K562 (cell line): Measurements from ENCODE around the gene CEP78. TPM values are rescaled to one million over a fixed set of nuclear protein-coding genes. Genes with fewer than 3 reads are reported as not detected.

ENCODE experiments used
- FOXA1 ChIP-seq: fragments of 450-650 bp; IDR thresholded peaks from 2 replicates; pipeline ENCODE4 v1.6.1; 2016; ENCODE audit warnings: mild to moderate bottlenecking, borderline replicate concordance
- NRF1 ChIP-seq, 2 experiments: fragments of 450-650 bp; IDR thresholded peaks in 1 of 2; conservative IDR thresholded peaks in 1 of 2; 2 replicates each; pipeline ENCODE4 v1.6.1; 2014; ENCODE audit warnings: mild to moderate bottlenecking in 2 of 2
- TAF9B ChIP-seq: fragments of 450-650 bp; IDR thresholded peaks from 2 replicates; pipeline ENCODE4 v1.6.1; 2018; ENCODE audit warnings: mild to moderate bottlenecking; ENCODE audit not compliant: partially characterized antibody
- ZBTB49 ChIP-seq: sonication (generic); formaldehyde crosslinking; IDR thresholded peaks from 2 replicates; pipeline ENCODE4 v1.8.0; 2022; ENCODE audit warnings: missing genetic modification reagents, mild to moderate bottlenecking, borderline replicate concordance
- ZNF449 ChIP-seq: fragments of 250-450 bp; sonication (Bioruptor Pico); IDR thresholded peaks from 2 replicates; pipeline ENCODE4 v1.8.0; 2022; ENCODE audit warnings: moderate library complexity, mild to moderate bottlenecking, inconsistent platforms
- polyA plus RNA-seq, 8 experiments: library from polyadenylated mRNA; depleted of rRNA in 4 of 8; stranded (reverse) in 5 of 8; unstranded in 3 of 8; fragments of >200 nt; fragmentation: Nextera tagmentation in 2 of 8; fragmentation: Illumina TruSeq in 1 of 8; extraction: Ambion mirVana in 2 of 8; extraction: Trizol in 1 of 8; gene quantifications; 2 replicates each; pipeline versions ENCODE4 v1.2.1 to v1.2.3, GENCODE V29; 2011 to 2014; ENCODE audit warnings: inconsistent platforms in 1 of 8, missing spikeins in 1 of 8
- total RNA-seq, 7 experiments: library from RNA; depleted of rRNA in 6 of 7; stranded (reverse); fragments of >200 nt in 6 of 7; fragmentation: Illumina TruSeq in 2 of 7; extraction: Trizol in 2 of 7; gene quantifications; 2 replicates each; pipeline versions ENCODE4 v1.2.1 to v1.2.3, GENCODE V29; 2011 to 2021; ENCODE audit warnings: low replicate concordance in 1 of 7
- TF ChIP-seq, protein P1 (sequence below): conservative IDR thresholded peaks from 2 replicates; pipeline ENCODE4 v1.6.1; 2011; ENCODE audit warnings: low read depth, mild to moderate bottlenecking, low read length; ENCODE audit not compliant: control insufficient read depth
- TF ChIP-seq, protein P2 (sequence below): fragments of 150-350 bp; IDR thresholded peaks from 2 replicates; pipeline ENCODE4 v1.6.1; 2014; ENCODE audit warnings: low read depth, mild to moderate bottlenecking, low read length, borderline replicate concordance

Gene CEP78
- total and polyA plus RNA-seq, 9 of the 15 experiments (the other 6 are each of a cell fraction or from before 2014, with no cell fraction given) = 3.5 to 26.0 (median 21.5) TPM

- TF ChIP-seq FOXA1 = no peak
- TF ChIP-seq ZBTB49 = no peak
- no peak for TF ChIP-seq NRF1 (conservative IDR thresholded peaks at IDR 0.05 in 1 of 2, IDR thresholded peaks at IDR 0.05 in 1 of 2)
- TF ChIP-seq, protein P1, sequence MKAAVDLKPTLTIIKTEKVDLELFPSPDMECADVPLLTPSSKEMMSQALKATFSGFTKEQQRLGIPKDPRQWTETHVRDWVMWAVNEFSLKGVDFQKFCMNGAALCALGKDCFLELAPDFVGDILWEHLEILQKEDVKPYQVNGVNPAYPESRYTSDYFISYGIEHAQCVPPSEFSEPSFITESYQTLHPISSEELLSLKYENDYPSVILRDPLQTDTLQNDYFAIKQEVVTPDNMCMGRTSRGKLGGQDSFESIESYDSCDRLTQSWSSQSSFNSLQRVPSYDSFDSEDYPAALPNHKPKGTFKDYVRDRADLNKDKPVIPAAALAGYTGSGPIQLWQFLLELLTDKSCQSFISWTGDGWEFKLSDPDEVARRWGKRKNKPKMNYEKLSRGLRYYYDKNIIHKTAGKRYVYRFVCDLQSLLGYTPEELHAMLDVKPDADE = no peak
- TF ChIP-seq, protein P2, sequence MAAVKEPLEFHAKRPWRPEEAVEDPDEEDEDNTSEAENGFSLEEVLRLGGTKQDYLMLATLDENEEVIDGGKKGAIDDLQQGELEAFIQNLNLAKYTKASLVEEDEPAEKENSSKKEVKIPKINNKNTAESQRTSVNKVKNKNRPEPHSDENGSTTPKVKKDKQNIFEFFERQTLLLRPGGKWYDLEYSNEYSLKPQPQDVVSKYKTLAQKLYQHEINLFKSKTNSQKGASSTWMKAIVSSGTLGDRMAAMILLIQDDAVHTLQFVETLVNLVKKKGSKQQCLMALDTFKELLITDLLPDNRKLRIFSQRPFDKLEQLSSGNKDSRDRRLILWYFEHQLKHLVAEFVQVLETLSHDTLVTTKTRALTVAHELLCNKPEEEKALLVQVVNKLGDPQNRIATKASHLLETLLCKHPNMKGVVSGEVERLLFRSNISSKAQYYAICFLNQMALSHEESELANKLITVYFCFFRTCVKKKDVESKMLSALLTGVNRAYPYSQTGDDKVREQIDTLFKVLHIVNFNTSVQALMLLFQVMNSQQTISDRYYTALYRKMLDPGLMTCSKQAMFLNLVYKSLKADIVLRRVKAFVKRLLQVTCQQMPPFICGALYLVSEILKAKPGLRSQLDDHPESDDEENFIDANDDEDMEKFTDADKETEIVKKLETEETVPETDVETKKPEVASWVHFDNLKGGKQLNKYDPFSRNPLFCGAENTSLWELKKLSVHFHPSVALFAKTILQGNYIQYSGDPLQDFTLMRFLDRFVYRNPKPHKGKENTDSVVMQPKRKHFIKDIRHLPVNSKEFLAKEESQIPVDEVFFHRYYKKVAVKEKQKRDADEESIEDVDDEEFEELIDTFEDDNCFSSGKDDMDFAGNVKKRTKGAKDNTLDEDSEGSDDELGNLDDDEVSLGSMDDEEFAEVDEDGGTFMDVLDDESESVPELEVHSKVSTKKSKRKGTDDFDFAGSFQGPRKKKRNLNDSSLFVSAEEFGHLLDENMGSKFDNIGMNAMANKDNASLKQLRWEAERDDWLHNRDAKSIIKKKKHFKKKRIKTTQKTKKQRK = no peak
- TF ChIP-seq ZNF449 (CRISPR knock-in tag) = no peak
- no peak for TF ChIP-seq TAF9B
These were observed 46.9 kb upstream of the CEP78 start (continued) for GRCh38 chr9:78189001-78189400.
